ENCODE data around the gene INPP5J. TPM values are rescaled to one million over a fixed set of nuclear protein-coding genes. Genes with fewer than 3 reads are reported as not detected.

INPP5J gene
- total and polyA plus RNA-seq, 2 of the 13 experiments (the other 11 are each of a cell fraction or from before 2014, with no cell fraction given): 0.24 to 1.1 TPM

DNA sequence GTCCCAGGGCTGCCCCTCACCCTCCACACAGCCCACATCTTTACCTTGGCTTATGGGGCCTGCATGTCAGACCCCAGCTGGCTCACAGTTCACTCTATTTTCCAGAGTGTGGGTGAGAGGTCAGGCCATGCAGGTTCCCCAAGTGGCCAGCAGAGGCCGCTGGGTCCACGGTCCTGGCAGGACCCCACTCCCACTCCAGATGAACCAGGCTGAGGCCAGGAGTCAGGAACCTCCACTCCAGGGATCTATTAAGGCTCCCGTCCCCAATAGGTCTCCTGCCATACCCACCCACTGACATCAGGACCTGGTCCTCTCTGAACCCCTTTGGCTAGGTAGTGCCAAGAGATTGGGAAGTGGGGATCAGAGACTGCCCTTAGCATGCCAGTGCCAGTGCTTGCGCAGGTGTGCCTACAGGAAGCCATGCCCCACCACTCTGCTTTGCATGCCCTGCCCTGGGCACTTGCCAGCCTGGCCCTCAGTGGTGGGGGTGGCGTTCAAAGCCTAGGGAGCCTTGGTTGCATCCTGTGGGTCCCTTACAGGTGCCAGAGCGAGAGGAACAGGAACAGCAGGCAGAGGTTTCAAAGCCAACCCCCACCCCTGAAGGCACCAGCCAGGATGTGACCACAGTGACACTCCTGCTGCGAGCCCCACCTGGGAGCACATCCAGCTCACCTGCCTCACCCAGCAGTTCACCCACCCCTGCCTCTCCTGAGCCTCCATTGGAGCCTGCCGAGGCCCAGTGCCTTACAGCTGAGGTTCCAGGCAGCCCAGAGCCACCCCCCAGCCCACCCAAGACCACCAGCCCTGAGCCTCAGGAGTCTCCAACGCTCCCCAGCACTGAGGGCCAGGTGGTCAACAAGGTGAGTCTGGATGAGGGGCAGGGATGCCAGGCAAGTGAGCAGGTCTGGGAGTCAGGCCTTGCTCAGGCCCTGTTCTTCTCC is 33.3 kb upstream of the INPP5J start:
- ChIA-PET CTCF (ENCODE audit: low intra/inter-chr PET ratio, low total read pairs) (interaction anchor here (0.6 to 3.5 kb wide), 3 partner anchors 59 to 142 kb away, joined by 3 to 32 read pairs (median 3); no protein-coding TSS in a partner anchor), POLR2A (interaction anchor here (1.0 kb wide), 1 partner anchor 9 kb away, joined by 4 read pairs; no protein-coding TSS in a partner anchor)
- Histone ChIP-seq H3K4me2 (ENCODE audit: low read depth, low read length) (no peak overlapping the region), H3K4me1 (ENCODE audit: insufficient read depth, low read length) (no peaks in the 10 kb centered on the region), H3K9ac (ENCODE audit: insufficient read depth, low read depth, low read length) (no peak overlapping the region), H2AFZ (ENCODE audit: low read length) (no peak overlapping the region), H3K27me3 (ENCODE audit: control insufficient read depth in 1 of 2, insufficient read depth in 2 of 2, low read length in 2 of 2) (no peaks in the 10 kb centered on the region), H4K20me1 (ENCODE audit: insufficient read depth, low read length) (no peaks in the 10 kb centered on the region), H3K9me3 (ENCODE audit: low read length) (no peaks in the 10 kb centered on the region), H3K27ac (ENCODE audit: extremely low read length, insufficient read depth, low read length) (no peak overlapping the region), H3K36me3 (replicated peaks in 1 of 2; ENCODE audit: control insufficient read depth in 1 of 2, insufficient read depth in 2 of 2, low read length in 2 of 2) (peaks cover 38 to 50% of the 10 kb centered on the region in 2 experiments), H3K79me2 (ENCODE audit: insufficient read depth, low read length) (no peaks in the 10 kb centered on the region), H3K4me3 (replicated peaks in 1 of 3; ENCODE audit: insufficient read depth in 1 of 3, low read depth in 2 of 3, low read length in 3 of 3) (no peak overlapping the region)
- WGBS (ENCODE audit: low lambda C conversion rate): 54% methylated on average over 4 of the region's 9 CpGs
- FAIRE-seq: no peak
- intact Hi-C loops (cut with micrococcal nuclease; ENCODE audit: unreplicated experiment): loop anchor here (1.0 kb wide), 1 partner anchor 60 kb away; no protein-coding TSS in a partner anchor
- in situ Hi-C loops (cut with HindIII; ENCODE audit: extremely low pct_ligation_motif_present, low pct_unique_long_range_greater_than_20kb): no loop called here
- ATAC-seq: peak; percentile 69
- BruUV-seq (replicated peaks): no TSS peak
- no peak for DNase-seq (ENCODE audit: low spot score)
- TF ChIP-seq ZNF570 (CRISPR knock-in tag; IDR thresholded peaks at IDR 0.05; ENCODE audit: borderline replicate concordance) (no peak), HDAC2 (CRISPR knock-in tag; IDR thresholded peaks at IDR 0.05) (no peak), HINFP (CRISPR knock-in tag; IDR thresholded peaks at IDR 0.05; ENCODE audit: low read depth) (no peak), ZC3H4 (CRISPR knock-in tag; IDR thresholded peaks at IDR 0.05; ENCODE audit: borderline replicate concordance) (no peak), CREB3 (CRISPR knock-in tag; IDR thresholded peaks at IDR 0.05) (no peak), ZBTB7B (CRISPR knock-in tag; IDR thresholded peaks at IDR 0.05) (no peak), CENPX (CRISPR knock-in tag; IDR thresholded peaks at IDR 0.05) (no peak), AHDC1 (CRISPR knock-in tag; IDR thresholded peaks at IDR 0.05; ENCODE audit: borderline replicate concordance) (no peak), ZNF891 (CRISPR knock-in tag; IDR thresholded peaks at IDR 0.05) (no peak), HIC2 (CRISPR knock-in tag; IDR thresholded peaks at IDR 0.05; ENCODE audit: low read depth) (no peak), ZIK1 (CRISPR knock-in tag; IDR thresholded peaks at IDR 0.05; ENCODE audit: borderline replicate concordance, low read depth) (no peak), ZNF350 (CRISPR knock-in tag; IDR thresholded peaks at IDR 0.05; ENCODE audit: borderline replicate concordance, low read depth) (0 out of 2 replicates have a peak, but pooled peaks have one; percentile 27)
